ENCODE results near the gene PAX6.
A peak's percentile ranks its signal among the peaks of the same experiment; 100 is the strongest.

Gene PAX6

GRCh38 chr11:31806186-31806927 lies 4.8 kb downstream of the PAX6 start:
- TF ChIP-seq PPARA (CRISPR knock-in tag; IDR thresholded peaks at IDR 0.05; ENCODE audit: borderline replicate concordance) (no peak), ZNF8 (CRISPR knock-in tag; IDR thresholded peaks at IDR 0.05) (no peak), ZNF70 (CRISPR knock-in tag; IDR thresholded peaks at IDR 0.05) (no peak), RARB (CRISPR knock-in tag; IDR thresholded peaks at IDR 0.05) (no peak), POU6F1 (CRISPR knock-in tag; IDR thresholded peaks at IDR 0.05; ENCODE audit: borderline replicate concordance, low read depth) (no peak), ESRRG (CRISPR knock-in tag; IDR thresholded peaks at IDR 0.05) (no peak), OSR1 (CRISPR knock-in tag; IDR thresholded peaks at IDR 0.05) (no peak), ZNF565 (CRISPR knock-in tag; conservative IDR thresholded peaks at IDR 0.05; ENCODE audit: low read depth) (no peak)
- TF ChIP-seq, protein P1, sequence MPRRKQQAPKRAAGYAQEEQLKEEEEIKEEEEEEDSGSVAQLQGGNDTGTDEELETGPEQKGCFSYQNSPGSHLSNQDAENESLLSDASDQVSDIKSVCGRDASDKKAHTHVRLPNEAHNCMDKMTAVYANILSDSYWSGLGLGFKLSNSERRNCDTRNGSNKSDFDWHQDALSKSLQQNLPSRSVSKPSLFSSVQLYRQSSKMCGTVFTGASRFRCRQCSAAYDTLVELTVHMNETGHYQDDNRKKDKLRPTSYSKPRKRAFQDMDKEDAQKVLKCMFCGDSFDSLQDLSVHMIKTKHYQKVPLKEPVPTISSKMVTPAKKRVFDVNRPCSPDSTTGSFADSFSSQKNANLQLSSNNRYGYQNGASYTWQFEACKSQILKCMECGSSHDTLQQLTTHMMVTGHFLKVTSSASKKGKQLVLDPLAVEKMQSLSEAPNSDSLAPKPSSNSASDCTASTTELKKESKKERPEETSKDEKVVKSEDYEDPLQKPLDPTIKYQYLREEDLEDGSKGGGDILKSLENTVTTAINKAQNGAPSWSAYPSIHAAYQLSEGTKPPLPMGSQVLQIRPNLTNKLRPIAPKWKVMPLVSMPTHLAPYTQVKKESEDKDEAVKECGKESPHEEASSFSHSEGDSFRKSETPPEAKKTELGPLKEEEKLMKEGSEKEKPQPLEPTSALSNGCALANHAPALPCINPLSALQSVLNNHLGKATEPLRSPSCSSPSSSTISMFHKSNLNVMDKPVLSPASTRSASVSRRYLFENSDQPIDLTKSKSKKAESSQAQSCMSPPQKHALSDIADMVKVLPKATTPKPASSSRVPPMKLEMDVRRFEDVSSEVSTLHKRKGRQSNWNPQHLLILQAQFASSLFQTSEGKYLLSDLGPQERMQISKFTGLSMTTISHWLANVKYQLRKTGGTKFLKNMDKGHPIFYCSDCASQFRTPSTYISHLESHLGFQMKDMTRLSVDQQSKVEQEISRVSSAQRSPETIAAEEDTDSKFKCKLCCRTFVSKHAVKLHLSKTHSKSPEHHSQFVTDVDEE (CRISPR knock-in tag; IDR thresholded peaks at IDR 0.05) = no peak
- no peak for ATAC-seq

DNA sequence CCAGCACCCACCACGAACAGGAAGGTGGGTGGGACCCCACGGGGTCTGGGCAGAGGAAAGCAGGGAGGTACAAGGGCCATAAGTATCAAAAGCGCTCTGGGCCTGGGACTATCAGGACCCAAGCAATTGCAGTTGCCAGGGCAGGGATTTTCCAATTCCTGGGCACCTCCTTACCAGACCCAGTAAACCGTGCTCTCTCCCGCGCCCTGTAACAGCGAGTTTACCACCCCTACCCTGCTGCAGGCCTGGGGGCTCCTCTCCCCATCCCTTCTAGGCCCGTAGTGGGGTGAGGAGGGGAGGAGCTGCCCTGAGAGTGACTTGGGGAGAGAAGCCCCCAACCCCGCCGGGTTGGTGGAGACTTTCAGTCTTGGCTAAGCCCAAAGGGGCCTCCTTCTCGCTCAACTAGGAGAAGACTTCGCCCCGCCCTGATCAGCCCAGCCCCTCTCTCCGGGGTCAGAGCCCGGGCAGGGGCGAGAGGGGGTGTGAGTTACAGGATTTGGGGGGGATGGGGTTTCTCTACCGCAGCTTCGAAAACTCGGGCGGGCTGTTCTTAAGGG lies 5.4 kb downstream of the PAX6 start:
- TF ChIP-seq SNAI2 (CRISPR knock-in tag; IDR thresholded peaks at IDR 0.05) (no peak), BACH2 (CRISPR knock-in tag; IDR thresholded peaks at IDR 0.05; ENCODE audit: borderline replicate concordance) (no peak), RARB (CRISPR knock-in tag; IDR thresholded peaks at IDR 0.05) (no peak), ZFP3 (CRISPR knock-in tag; IDR thresholded peaks at IDR 0.05) (no peak), ZFP30 (CRISPR knock-in tag; IDR thresholded peaks at IDR 0.05) (no peak)
- TF ChIP-seq, protein P2, sequence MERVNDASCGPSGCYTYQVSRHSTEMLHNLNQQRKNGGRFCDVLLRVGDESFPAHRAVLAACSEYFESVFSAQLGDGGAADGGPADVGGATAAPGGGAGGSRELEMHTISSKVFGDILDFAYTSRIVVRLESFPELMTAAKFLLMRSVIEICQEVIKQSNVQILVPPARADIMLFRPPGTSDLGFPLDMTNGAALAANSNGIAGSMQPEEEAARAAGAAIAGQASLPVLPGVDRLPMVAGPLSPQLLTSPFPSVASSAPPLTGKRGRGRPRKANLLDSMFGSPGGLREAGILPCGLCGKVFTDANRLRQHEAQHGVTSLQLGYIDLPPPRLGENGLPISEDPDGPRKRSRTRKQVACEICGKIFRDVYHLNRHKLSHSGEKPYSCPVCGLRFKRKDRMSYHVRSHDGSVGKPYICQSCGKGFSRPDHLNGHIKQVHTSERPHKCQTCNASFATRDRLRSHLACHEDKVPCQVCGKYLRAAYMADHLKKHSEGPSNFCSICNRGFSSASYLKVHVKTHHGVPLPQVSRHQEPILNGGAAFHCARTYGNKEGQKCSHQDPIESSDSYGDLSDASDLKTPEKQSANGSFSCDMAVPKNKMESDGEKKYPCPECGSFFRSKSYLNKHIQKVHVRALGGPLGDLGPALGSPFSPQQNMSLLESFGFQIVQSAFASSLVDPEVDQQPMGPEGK (CRISPR knock-in tag; IDR thresholded peaks at IDR 0.05; ENCODE audit: borderline replicate concordance) = no peak
- ATAC-seq = no peak

GRCh38 chr11:31805037-31805628 lies 6.0 kb downstream of the PAX6 start:
- peak; percentile 14 for ATAC-seq
- no peak for TF ChIP-seq ZNF70 (CRISPR knock-in tag; IDR thresholded peaks at IDR 0.05)
- TF ChIP-seq ZFP3 (CRISPR knock-in tag; IDR thresholded peaks at IDR 0.05) = no peak
- TF ChIP-seq SNAI2 (CRISPR knock-in tag; IDR thresholded peaks at IDR 0.05) = no peak
- TF ChIP-seq RARB (CRISPR knock-in tag; IDR thresholded peaks at IDR 0.05) = no peak
- no peak for TF ChIP-seq ZFP30 (CRISPR knock-in tag; IDR thresholded peaks at IDR 0.05)
- TF ChIP-seq OSR1 (CRISPR knock-in tag; IDR thresholded peaks at IDR 0.05) = no peak
- no peak for TF ChIP-seq PPARA (CRISPR knock-in tag; IDR thresholded peaks at IDR 0.05; ENCODE audit: borderline replicate concordance)
- no peak for TF ChIP-seq GLIS3 (CRISPR knock-in tag; IDR thresholded peaks at IDR 0.05)
- TF ChIP-seq ISL1 (CRISPR knock-in tag; IDR thresholded peaks at IDR 0.05) = no peak
- no peak for TF ChIP-seq ZNF8 (CRISPR knock-in tag; IDR thresholded peaks at IDR 0.05)
- TF ChIP-seq, protein P1 (CRISPR knock-in tag; IDR thresholded peaks at IDR 0.05) = no peak
- TF ChIP-seq TCF4 (CRISPR knock-in tag; IDR thresholded peaks at IDR 0.05; ENCODE audit: borderline replicate concordance) = no peak
- TF ChIP-seq ESRRG (CRISPR knock-in tag; IDR thresholded peaks at IDR 0.05) = no peak
- TF ChIP-seq, protein P2 (CRISPR knock-in tag; IDR thresholded peaks at IDR 0.05; ENCODE audit: borderline replicate concordance) = no peak
- no peak for TF ChIP-seq ARNTL (CRISPR knock-in tag; IDR thresholded peaks at IDR 0.05; ENCODE audit: borderline replicate concordance, low read depth)
- TF ChIP-seq ZNF565 (CRISPR knock-in tag; conservative IDR thresholded peaks at IDR 0.05; ENCODE audit: low read depth) = no peak
- TF ChIP-seq CSDC2 (CRISPR knock-in tag; IDR thresholded peaks at IDR 0.05) = no peak
- no peak for TF ChIP-seq TOX (CRISPR knock-in tag; IDR thresholded peaks at IDR 0.05; ENCODE audit: borderline replicate concordance)
- no peak for TF ChIP-seq CREB5 (CRISPR knock-in tag; IDR thresholded peaks at IDR 0.05; ENCODE audit: low read depth)
- TF ChIP-seq ZC3H10 (CRISPR knock-in tag; IDR thresholded peaks at IDR 0.05) = no peak
